ENCODE results near the gene FXYD6. TPM values are rescaled to one million over a fixed set of nuclear protein-coding genes. Genes with fewer than 3 reads are reported as not detected.

FXYD6 gene
- total and polyA plus RNA-seq, 8 donors = 12.7 to 187 (median 40.6) TPM

GRCh38 chr11:117919781-117920221 lies 43.3 kb upstream of the FXYD6 start:
- H3K4me3 ChIP-seq = no peak overlapping the region
- intact Hi-C loops (cut with DNase I; ENCODE audit: low total_unique reads) = no loop called here
- H3K4me1 ChIP-seq = no peaks in the 10 kb centered on the region
- 42 to 85% (median 75%) methylated on average over 2 to 4 of the region's 4 CpGs for WGBS, 5 donors
- TF ChIP-seq EP300 (IDR thresholded peaks at IDR 0.05) = no peak
- TF ChIP-seq CTCF (IDR thresholded peaks at IDR 0.05) = no peak
- no peak for TF ChIP-seq POLR2AphosphoS5 (IDR thresholded peaks at IDR 0.05)
- TF ChIP-seq POLR2A (IDR thresholded peaks at IDR 0.05) = no peak
- H3K27me3 ChIP-seq = peaks cover 0 to 8% (median 0%) of the 10 kb centered on the region in 3 donors
- H3K9me3 ChIP-seq = no peaks in the 10 kb centered on the region
- no peak overlapping the region for H3K27ac ChIP-seq
- no peaks in the 10 kb centered on the region for H3K36me3 ChIP-seq
- no peak for DNase-seq

GRCh38 chr11:117919341-117919740 lies 42.9 kb upstream of the FXYD6 start:
- peaks cover 0 to 8% (median 0%) of the 10 kb centered on the region in 3 donors for H3K27me3 ChIP-seq
- intact Hi-C loops (cut with DNase I; ENCODE audit: low total_unique reads) = no loop called here
- no peak overlapping the region for H3K4me3 ChIP-seq
- no peak for DNase-seq
- no peaks in the 10 kb centered on the region for H3K9me3 ChIP-seq
- H3K4me1 ChIP-seq = no peaks in the 10 kb centered on the region
- WGBS, 5 donors = 15 to 36% (median 23%) methylated on average over 4 of the region's 4 CpGs
- H3K27ac ChIP-seq = no peak overlapping the region
- no peaks in the 10 kb centered on the region for H3K36me3 ChIP-seq
- TF ChIP-seq POLR2A (IDR thresholded peaks at IDR 0.05) (no peak), POLR2AphosphoS5 (IDR thresholded peaks at IDR 0.05) (no peak), CTCF (IDR thresholded peaks at IDR 0.05) (no peak), EP300 (IDR thresholded peaks at IDR 0.05) (no peak)

- no peak overlapping the region for H3K27ac ChIP-seq
- H3K36me3 ChIP-seq = no peaks in the 10 kb centered on the region
- no peak for DNase-seq
- no peaks in the 10 kb centered on the region for H3K9me3 ChIP-seq
- TF ChIP-seq CTCF (IDR thresholded peaks at IDR 0.05) = no peak
- no peak for TF ChIP-seq POLR2AphosphoS5 (IDR thresholded peaks at IDR 0.05)
- no peak for TF ChIP-seq EP300 (IDR thresholded peaks at IDR 0.05)
- TF ChIP-seq POLR2A (IDR thresholded peaks at IDR 0.05) = no peak
- no peak overlapping the region for H3K4me3 ChIP-seq
- 85 to 93% (median 89%) methylated on average over 11 to 17 of the region's 17 CpGs for WGBS, 5 donors
- intact Hi-C loops (cut with DNase I; ENCODE audit: low total_unique reads) = no loop called here
- peaks cover 0 to 8% (median 0%) of the 10 kb centered on the region in 3 donors for H3K27me3 ChIP-seq
- H3K4me1 ChIP-seq = no peaks in the 10 kb centered on the region
Observed at GRCh38 chr11:117918366-117919255, 42.2 kb upstream of the FXYD6 start.

- peaks cover 0 to 8% (median 0%) of the 10 kb centered on the region in 3 donors for H3K27me3 ChIP-seq
- no peaks in the 10 kb centered on the region for H3K4me1 ChIP-seq
- intact Hi-C loops (cut with DNase I; ENCODE audit: low total_unique reads) = no loop called here
- WGBS, 5 donors = 85 to 92% (median 90%) methylated on average over 5 of the region's 5 CpGs
- no peaks in the 10 kb centered on the region for H3K36me3 ChIP-seq
- H3K27ac ChIP-seq = no peak overlapping the region
- no peak overlapping the region for H3K4me3 ChIP-seq
- no peak for DNase-seq
- H3K9me3 ChIP-seq = no peaks in the 10 kb centered on the region
- no peak for TF ChIP-seq EP300 (IDR thresholded peaks at IDR 0.05)
- no peak for TF ChIP-seq POLR2A (IDR thresholded peaks at IDR 0.05)
- TF ChIP-seq POLR2AphosphoS5 (IDR thresholded peaks at IDR 0.05) = no peak
- TF ChIP-seq CTCF (IDR thresholded peaks at IDR 0.05) = no peak
Observed at GRCh38 chr11:117917591-117918151, 41.2 kb upstream of the FXYD6 start.

Measured in stomach (tissue), 9 donors.